GM12864 (cell line): ENCODE measurements around the gene MTCH1.

Source experiments
- DNase-seq: peaks from one replicate; pipeline ENCODE4 v3.0.0-alpha.2; 2011; ENCODE audit warnings: low read depth
- H3K4me3 ChIP-seq: 2 replicates; pipeline ENCODE4 v1.5.1; 2011; ENCODE audit warnings: mild to moderate bottlenecking, low read depth, low read length, control low read depth
- CTCF ChIP-seq: IDR thresholded peaks from 2 replicates; pipeline ENCODE4 v1.5.1; 2011; ENCODE audit warnings: low read depth, mild to moderate bottlenecking, moderate library complexity, low read length, control low read depth, inconsistent platforms; ENCODE audit errors: missing control alignments

MTCH1 gene

GRCh38 chr6:36979347-36979742 is 6.7 kb downstream of the MTCH1 start:
- no peak overlapping the region for H3K4me3 ChIP-seq
- no peak for DNase-seq
- TF ChIP-seq CTCF, result peak; percentile 46

- TF ChIP-seq CTCF, result no peak
- no peak for DNase-seq
- no peak overlapping the region for H3K4me3 ChIP-seq
Observed at GRCh38 chr6:36978421-36979346, 7.3 kb downstream of the MTCH1 start.

GRCh38 chr6:36977470-36977941 is 8.5 kb downstream of the MTCH1 start:
- TF ChIP-seq CTCF, result peak; percentile 66
- no peak for DNase-seq
- H3K4me3 ChIP-seq, result no peak overlapping the region

GRCh38 chr6:36976931-36977330 is 9.1 kb downstream of the MTCH1 start:
- DNase-seq, result no peak

GRCh38 chr6:36976509-36976908 is 9.5 kb downstream of the MTCH1 start:
- TF ChIP-seq CTCF, result no peak
- no peak overlapping the region for H3K4me3 ChIP-seq

More at GRCh38 chr6:36976931-36977330, 9.1 kb downstream of the MTCH1 start:
- TF ChIP-seq CTCF, result no peak
- H3K4me3 ChIP-seq, result no peak overlapping the region

GRCh38 chr6:36976007-36976264 is 10.1 kb downstream of the MTCH1 start:
- no peak for TF ChIP-seq CTCF
- no peak overlapping the region for H3K4me3 ChIP-seq
- no peak for DNase-seq

More at GRCh38 chr6:36976509-36976908, 9.5 kb downstream of the MTCH1 start:
- DNase-seq, result no peak

- DNase-seq, result no peak
- no peak for TF ChIP-seq CTCF
- H3K4me3 ChIP-seq, result no peak overlapping the region
Observed at GRCh38 chr6:36975231-36976006, 10.6 kb downstream of the MTCH1 start.
